Heart left ventricle (tissue), 16 donors: Measurements from ENCODE around the gene DIRAS3. TPM values are rescaled to one million over a fixed set of nuclear protein-coding genes. Genes with fewer than 3 reads are reported as not detected.

Experiments used
- ATAC-seq, 4 donors: fragments of 200-7000 bp; cut with Tn5 transposase; one replicate each; pipeline ENCODE4 v1.9.1; 2020 to 2022; ENCODE audit warnings: moderate library complexity in 4 of 4, mild to moderate bottlenecking in 3 of 4, moderate number of reproducible peaks in 1 of 4
- DNase-seq, 5 donors: peaks; one replicate each; pipeline ENCODE4 v3.0.0-alpha.2; 2020
- H3K27ac ChIP-seq, 12 donors: fragments of 200-600 bp; sonication (generic) in 4 of 12; one replicate each; pipeline versions ENCODE4 v1.5.0 to v1.8.0; 2016 to 2022; ENCODE audit warnings: mild to moderate bottlenecking in 2 of 12
- H3K27me3 ChIP-seq, 9 donors: fragments of 200-600 bp; sonication (generic) in 2 of 9; one replicate each; pipeline versions ENCODE4 v1.5.1 to v1.8.0; 2016 to 2022; ENCODE audit warnings: mild to moderate bottlenecking in 3 of 9
- H3K36me3 ChIP-seq, 9 donors: fragments of 200-600 bp; sonication (generic) in 2 of 9; one replicate each; pipeline versions ENCODE4 v1.5.0 to v1.8.0; 2018 to 2022; ENCODE audit warnings: mild to moderate bottlenecking in 2 of 9
- H3K4me1 ChIP-seq, 12 donors: fragments of 200-600 bp; sonication (generic) in 4 of 12; one replicate each; pipeline versions ENCODE4 v1.5.0 to v1.8.0; 2016 to 2022; ENCODE audit warnings: mild to moderate bottlenecking in 3 of 12
- H3K4me3 ChIP-seq, 12 donors: fragments of 200-600 bp; sonication (generic) in 4 of 12; one replicate each; pipeline versions ENCODE4 v1.5.0 to v1.8.0; 2017 to 2022; ENCODE audit warnings: mild to moderate bottlenecking in 9 of 12, moderate library complexity in 4 of 12
- H3K9me3 ChIP-seq, 12 donors: fragments of 200-600 bp; sonication (generic) in 4 of 12; one replicate each; pipeline versions ENCODE4 v1.5.0 to v1.8.0; 2016 to 2022; ENCODE audit warnings: mild to moderate bottlenecking in 1 of 12
- POLR2A ChIP-seq, 2 donors: fragments of 450-650 bp; IDR thresholded peaks; one replicate each; pipeline ENCODE4 v1.6.1; 2017; ENCODE audit warnings: antibody characterized with exemption in 2 of 2, mild to moderate bottlenecking in 2 of 2, moderate library complexity in 2 of 2
- WGBS, 4 donors: extraction: QIAGEN DNeasy Blood & Tissue Kit in 2 of 4; methylation state at CpG; one replicate each; pipeline versions ENCODE4 v1.1.5 to v1.1.7; 2013 to 2018; 5-methylcytosine and 5-hydroxymethylcytosine counted together
- intact Hi-C, 10 donors: fragments of 100-400 bp; cut with DNase I; formaldehyde crosslinking; loops; one replicate each; pipeline versions ENCODE4 v1.11.1 to v1.14.2; 2022
- polyA plus RNA-seq, 2 donors: library from polyadenylated mRNA; stranded (reverse); fragments of 200-250 nt; gene quantifications; one replicate each; pipeline ENCODE4 v1.2.3, GENCODE V29; 2013
- total RNA-seq, 9 donors: library from RNA; depleted of rRNA in 2 of 9; stranded (reverse); fragments of >200 nt in 2 of 9; fragmentation: NEBNext Ultra II Directional in 3 of 9; extraction: Animal tissue kit (Norgen Biotek cat#: 25700) in 3 of 9; gene quantifications; one replicate each; pipeline versions ENCODE4 v1.1.0 to v1.2.4, GENCODE V29; 2016 to 2023
- TF ChIP-seq, protein P1 (sequence below), 12 donors: fragments of 200-600 bp; sonication (generic) in 4 of 12; IDR thresholded peaks; one replicate each; pipeline versions ENCODE4 v1.5.0 to v1.8.0; 2018 to 2022; ENCODE audit warnings: antibody characterized with exemption in 12 of 12, mild to moderate bottlenecking in 5 of 12
- donor health status: ischemic (EF 13 %, LVEDD 7.1; RV severe dilation, severe dysfunction).
- donor health status: healthy with polysubstance abuse.
- donor health status: DM: no; HTN: yes; CAD: no.
- donor health status: DM: no; HTN: no; CAD: no.
- donor health status: ischemic (EF 25% LVEDD 6.9; RV normal size, moderate dysfunction).
- donor health status: ischemic (EF 25% LVEDD 5.7; RV mildly dilated, moderate dysfunction).
- donor health status: healthy.
- donor health status: DM: yes; HTN: yes; CAD: no.
- donor health status: ischemic (EF 35%, LVEDD 5.7; RV mildly dilated, moderate dysfunction).
- donor health status: nonischemic (EF 11% LVEDD 7.7; RV severe dilation, severe dysfunction).
- donor health status: DM: yes; HTN: yes; CAD: no.
- donor health status: PGD.
- donor health status: ischemic (EF 29% LVEDD 5.4; RV normal size, mild dysfunction).
- donor health status: nonischemic (EF 23%, LVEDD 6.1; RV moderate dilation, normal function).

The DIRAS3 gene
- total and polyA plus RNA-seq, 11 donors = 3.8 to 22.1 (median 10.0) TPM

DNA sequence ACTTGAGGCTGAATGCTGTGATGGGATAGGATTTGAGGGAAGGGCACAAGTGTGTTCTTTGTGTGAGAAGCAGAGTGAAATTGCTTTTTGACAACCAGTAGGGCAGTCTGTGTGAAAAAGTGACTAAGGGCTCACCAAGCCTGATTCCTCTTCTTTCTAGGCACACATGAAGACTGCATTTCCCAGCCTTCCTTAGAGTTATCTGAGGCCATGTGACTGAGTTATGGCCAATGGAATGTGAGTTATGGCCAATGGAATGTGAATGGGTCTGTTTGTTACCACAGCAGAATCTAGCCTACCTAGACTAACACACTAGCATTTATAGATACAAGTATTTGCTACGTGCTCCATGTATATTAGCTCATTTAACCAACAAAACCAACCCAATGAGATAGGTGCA lies 35.3 kb upstream of the DIRAS3 start:
- 80 to 98% (median 95%) methylated on average over 1 of the region's 1 CpG for WGBS, 4 donors
- TF ChIP-seq POLR2A (IDR thresholded peaks at IDR 0.05) = no peak
- TF ChIP-seq, protein P1, sequence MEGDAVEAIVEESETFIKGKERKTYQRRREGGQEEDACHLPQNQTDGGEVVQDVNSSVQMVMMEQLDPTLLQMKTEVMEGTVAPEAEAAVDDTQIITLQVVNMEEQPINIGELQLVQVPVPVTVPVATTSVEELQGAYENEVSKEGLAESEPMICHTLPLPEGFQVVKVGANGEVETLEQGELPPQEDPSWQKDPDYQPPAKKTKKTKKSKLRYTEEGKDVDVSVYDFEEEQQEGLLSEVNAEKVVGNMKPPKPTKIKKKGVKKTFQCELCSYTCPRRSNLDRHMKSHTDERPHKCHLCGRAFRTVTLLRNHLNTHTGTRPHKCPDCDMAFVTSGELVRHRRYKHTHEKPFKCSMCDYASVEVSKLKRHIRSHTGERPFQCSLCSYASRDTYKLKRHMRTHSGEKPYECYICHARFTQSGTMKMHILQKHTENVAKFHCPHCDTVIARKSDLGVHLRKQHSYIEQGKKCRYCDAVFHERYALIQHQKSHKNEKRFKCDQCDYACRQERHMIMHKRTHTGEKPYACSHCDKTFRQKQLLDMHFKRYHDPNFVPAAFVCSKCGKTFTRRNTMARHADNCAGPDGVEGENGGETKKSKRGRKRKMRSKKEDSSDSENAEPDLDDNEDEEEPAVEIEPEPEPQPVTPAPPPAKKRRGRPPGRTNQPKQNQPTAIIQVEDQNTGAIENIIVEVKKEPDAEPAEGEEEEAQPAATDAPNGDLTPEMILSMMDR (IDR thresholded peaks at IDR 0.05) = no peak
- H3K4me3 ChIP-seq = no peak overlapping the region
- no peaks in the 10 kb centered on the region for H3K4me1 ChIP-seq
- intact Hi-C loops = no loop called here
- no peaks in the 10 kb centered on the region for H3K36me3 ChIP-seq
- ATAC-seq (no peak), DNase-seq (no peak)
- H3K27me3 ChIP-seq = no peaks in the 10 kb centered on the region
- H3K9me3 ChIP-seq = peaks cover 0 to 8% (median 0%) of the 10 kb centered on the region in 12 donors
- H3K27ac ChIP-seq = no peak overlapping the region

DNA sequence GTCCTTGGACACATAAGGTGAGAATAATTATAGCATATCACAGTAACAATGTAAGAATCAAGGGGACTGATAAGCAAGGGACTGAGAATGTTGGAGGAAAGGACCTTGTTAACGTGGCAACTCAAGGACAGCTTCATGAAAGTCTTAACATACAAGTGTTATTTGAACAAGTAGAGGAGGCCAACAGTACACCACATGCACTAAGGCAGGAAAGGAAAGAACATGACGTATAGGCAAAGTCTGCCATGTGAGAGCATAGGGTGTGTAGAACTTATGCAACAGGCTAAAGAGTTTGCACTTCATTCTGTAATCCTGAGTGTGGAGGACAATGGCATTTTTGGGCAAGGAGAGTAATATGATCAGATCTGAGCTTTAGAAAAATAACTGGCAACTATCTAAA lies 33.3 kb upstream of the DIRAS3 start:
- no peaks in the 10 kb centered on the region for H3K27me3 ChIP-seq
- no peak for ATAC-seq
- WGBS, 4 donors = 46 to 59% (median 52%) methylated on average over 2 of the region's 2 CpGs
- no peak for DNase-seq
- H3K36me3 ChIP-seq = no peaks in the 10 kb centered on the region
- no peak for TF ChIP-seq POLR2A (IDR thresholded peaks at IDR 0.05)
- TF ChIP-seq, protein P1 (IDR thresholded peaks at IDR 0.05) = no peak
- intact Hi-C loops = loop anchor here in 1 of 10 donors (5.0 kb wide), 1 partner anchor 584 kb away; no protein-coding TSS in a partner anchor
- H3K4me3 ChIP-seq = no peak overlapping the region
- peaks cover 0 to 5% (median 0%) of the 10 kb centered on the region in 12 donors for H3K9me3 ChIP-seq
- H3K27ac ChIP-seq = no peak overlapping the region
- H3K4me1 ChIP-seq = no peaks in the 10 kb centered on the region

DNA sequence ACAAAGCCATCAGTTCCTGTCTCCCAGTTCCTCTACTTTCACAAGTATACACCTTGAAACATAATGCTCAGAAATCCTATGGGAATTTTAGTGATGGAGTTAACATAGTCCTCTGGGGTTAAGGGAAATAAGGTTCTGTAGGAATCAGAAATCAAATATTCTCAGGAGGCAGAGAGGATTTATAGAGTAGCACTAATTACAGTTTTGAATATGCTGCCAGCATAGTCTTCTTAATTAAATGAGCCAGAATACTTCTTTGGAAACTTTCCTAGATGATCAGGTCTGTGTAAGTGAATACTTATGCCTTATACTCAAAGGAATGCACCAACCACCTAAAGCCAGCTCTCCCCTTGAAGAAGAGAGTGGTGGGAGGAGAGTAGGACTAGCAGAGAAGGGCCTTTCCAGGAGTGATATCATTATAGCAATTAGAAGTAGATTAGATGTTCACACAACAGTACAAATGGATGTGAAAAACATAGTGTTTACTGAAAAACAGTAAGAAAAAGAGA lies 31.4 kb upstream of the DIRAS3 start:
- Histone ChIP-seq H3K36me3 (no peaks in the 10 kb centered on the region), H3K4me3 (no peak overlapping the region), H3K4me1 (no peaks in the 10 kb centered on the region), H3K27me3 (no peaks in the 10 kb centered on the region), H3K27ac (no peak overlapping the region), H3K9me3 (no peaks in the 10 kb centered on the region)
- intact Hi-C loops = loop anchor here in 1 of 10 donors (5.0 kb wide), 1 partner anchor 585 kb away; no protein-coding TSS in a partner anchor
- ATAC-seq (no peak), DNase-seq (no peak)
- TF ChIP-seq, protein P1 (IDR thresholded peaks at IDR 0.05) = no peak
- TF ChIP-seq POLR2A (IDR thresholded peaks at IDR 0.05) = no peak

DNA sequence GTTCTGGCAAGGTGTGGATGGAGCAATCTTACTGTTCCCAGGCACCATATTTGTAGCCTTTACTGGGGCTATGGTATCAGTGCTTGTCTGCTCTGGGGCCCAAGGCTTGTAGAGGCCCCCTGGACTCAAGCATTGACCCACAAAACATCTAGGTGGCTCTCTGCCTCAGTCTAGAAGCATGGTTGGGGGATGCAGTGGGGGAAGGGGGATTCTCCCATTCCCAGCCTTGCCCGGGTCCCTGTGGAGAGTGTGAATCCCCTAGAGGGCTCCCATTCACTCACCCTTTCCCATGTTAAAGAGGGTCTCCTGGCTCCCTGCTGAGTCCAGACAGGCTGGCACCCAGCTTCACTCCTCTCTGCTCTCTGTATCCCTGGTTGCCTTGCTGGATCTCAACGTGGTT lies 28.2 kb upstream of the DIRAS3 start:
- H3K4me1 ChIP-seq = no peaks in the 10 kb centered on the region
- H3K36me3 ChIP-seq = no peaks in the 10 kb centered on the region
- intact Hi-C loops = no loop called here
- H3K27ac ChIP-seq = no peak overlapping the region
- no peak for DNase-seq
- ATAC-seq = no peak
- peaks cover 0 to 6% (median 0%) of the 10 kb centered on the region in 12 donors for H3K9me3 ChIP-seq
- TF ChIP-seq, protein P1 (IDR thresholded peaks at IDR 0.05) = no peak
- WGBS, 4 donors = 71 to 79% (median 75%) methylated on average over 2 of the region's 2 CpGs
- no peaks in the 10 kb centered on the region for H3K27me3 ChIP-seq
- H3K4me3 ChIP-seq = no peak overlapping the region
